SK-N-SH treated with all-trans-retinoic acid at 6 μM for 48 hours (cell line): ENCODE measurements around the gene LSS.

Experiments
- ISL1 ChIP-seq: fragments of 250-450 bp; sonication (Bioruptor Pico); IDR thresholded peaks from 2 replicates; pipeline ENCODE4 v2.1.2; 2022; ENCODE audit warnings: mild to moderate bottlenecking, moderate library complexity
- PATZ1 ChIP-seq: fragments of 250-450 bp; sonication (Bioruptor Pico); IDR thresholded peaks from 2 replicates; pipeline ENCODE4 v1.8.0; 2020; ENCODE audit warnings: mild to moderate bottlenecking, moderate library complexity, borderline replicate concordance
- PPARA ChIP-seq: fragments of 250-450 bp; sonication (Bioruptor Pico); IDR thresholded peaks from 2 replicates; pipeline ENCODE4 v1.5.0; 2020; ENCODE audit warnings: mild to moderate bottlenecking, borderline replicate concordance
- TOX ChIP-seq: fragments of 250-450 bp; sonication (Bioruptor Pico); IDR thresholded peaks from 2 replicates; pipeline ENCODE4 v1.8.0; 2021; ENCODE audit warnings: mild to moderate bottlenecking, moderate library complexity, borderline replicate concordance
- ZNF565 ChIP-seq: fragments of 450-650 bp; formaldehyde crosslinking; conservative IDR thresholded peaks from 2 replicates; pipeline ENCODE4 v1.5.0; 2020; ENCODE audit warnings: low read depth, mild to moderate bottlenecking, moderate library complexity
- ZNF8 ChIP-seq: fragments of 450-650 bp; formaldehyde crosslinking; IDR thresholded peaks from 2 replicates; pipeline ENCODE4 v1.5.0; 2020; ENCODE audit warnings: mild to moderate bottlenecking, moderate library complexity

- TF ChIP-seq TOX (CRISPR knock-in tag) (no peak), ISL1 (CRISPR knock-in tag) (no peak), PATZ1 (no peak), PPARA (no peak), ZNF565 (no peak), ZNF8 (no peak)
Observed at GRCh38 chr21:46247699-46248421, 19.3 kb upstream of the LSS start.
